Keratinocyte (primary cell): ENCODE data around the gene CCDC185. TPM values are rescaled to one million over a fixed set of nuclear protein-coding genes. Genes with fewer than 3 reads are reported as not detected.

ENCODE experiments used
- DNase-seq: peaks from one replicate; pipeline ENCODE4 v3.0.0-alpha.2; 2011; ENCODE audit warnings: low read depth, missing footprints, low spot score
- FAIRE-seq: peaks from 2 replicates; lab custom pipeline; 2011; peaks lifted over from hg19 to GRCh38; lab: Jason Lieb, UNC
- H2AFZ ChIP-seq: 2 replicates; pipeline ENCODE4 v1.6.0; 2012; ENCODE audit warnings: low read length, control low read depth, inconsistent platforms; ENCODE audit not compliant: control insufficient read depth
- H3K27ac ChIP-seq: 2 replicates; pipeline ENCODE4 v1.5.1; 2011; ENCODE audit warnings: low read length; ENCODE audit not compliant: control insufficient read depth, insufficient read depth
- H3K27me3 ChIP-seq: 3 replicates; pipeline ENCODE4 v1.6.0; 2011; ENCODE audit warnings: low read length; ENCODE audit not compliant: control insufficient read depth, insufficient read depth; ENCODE audit errors: extremely low read depth
- H3K36me3 ChIP-seq, 2 experiments: 2 replicates in 1 of 2; 3 replicates in 1 of 2; pipeline ENCODE4 v1.5.1; 2011; ENCODE audit warnings: low read length in 2 of 2, mild to moderate bottlenecking in 1 of 2; ENCODE audit not compliant: control insufficient read depth in 2 of 2, insufficient read depth in 2 of 2; ENCODE audit errors: extremely low read depth in 1 of 2
- H3K4me1 ChIP-seq: 3 replicates; pipeline ENCODE4 v1.5.1; 2011; ENCODE audit warnings: low read length; ENCODE audit not compliant: control insufficient read depth, insufficient read depth; ENCODE audit errors: extremely low read depth
- H3K4me2 ChIP-seq: 3 replicates; pipeline ENCODE4 v1.6.0; 2011; ENCODE audit warnings: low read depth, low read length; ENCODE audit not compliant: control insufficient read depth, insufficient read depth; ENCODE audit errors: extremely low read depth
- H3K4me3 ChIP-seq, 3 experiments: fragments of 200-600 bp in 1 of 3; sonication (generic) in 1 of 3; 2 replicates in 2 of 3; 3 replicates in 1 of 3; pipeline ENCODE4 v1.5.1; 2011 to 2016; ENCODE audit warnings: low read length in 3 of 3, mild to moderate bottlenecking in 3 of 3, control low read depth in 2 of 3, inconsistent platforms in 1 of 3, low read depth in 1 of 3, mixed read lengths in 1 of 3, mixed run types in 1 of 3, moderate library complexity in 1 of 3; ENCODE audit not compliant: control insufficient read depth in 2 of 3, insufficient read depth in 2 of 3; ENCODE audit errors: extremely low read depth in 1 of 3
- H3K79me2 ChIP-seq: 2 replicates; pipeline ENCODE4 v1.6.0; 2012; ENCODE audit warnings: low read length; ENCODE audit not compliant: control insufficient read depth, insufficient read depth
- H3K9ac ChIP-seq: 3 replicates; pipeline ENCODE4 v1.6.0; 2011; ENCODE audit warnings: low read length; ENCODE audit not compliant: control insufficient read depth, insufficient read depth; ENCODE audit errors: extremely low read depth
- H3K9me1 ChIP-seq: 3 replicates; pipeline ENCODE4 v1.6.0; 2011; ENCODE audit warnings: low read length; ENCODE audit not compliant: control insufficient read depth, insufficient read depth; ENCODE audit errors: extremely low read depth
- H3K9me3 ChIP-seq: 2 replicates; pipeline ENCODE4 v1.5.1; 2012; ENCODE audit warnings: low read depth, low read length; ENCODE audit not compliant: control insufficient read depth
- H4K20me1 ChIP-seq: 3 replicates; pipeline ENCODE4 v1.6.0; 2011; ENCODE audit warnings: low read length; ENCODE audit not compliant: control insufficient read depth, insufficient read depth; ENCODE audit errors: extremely low read depth
- EZH2 ChIP-seq: IDR thresholded peaks from one replicate; pipeline ENCODE4 v1.6.1; 2012; ENCODE audit warnings: inconsistent platforms, mild to moderate bottlenecking, low read length, moderate library complexity
- dilution Hi-C: fragments of 300-500 bp; cut with MboI; formaldehyde crosslinking; loops from one replicate; pipeline ENCODE4 v1.7.0; 2020; ENCODE audit warnings: low sequenced_read_pairs; ENCODE audit not compliant: extremely low pct_ligation_motif_present
- polyA plus RNA-seq, 5 experiments: library from polyadenylated mRNA; depleted of rRNA in 3 of 5; stranded (reverse) in 3 of 5; stranded (forward) in 1 of 5; unstranded in 1 of 5; fragments of >200 nt; gene quantifications; 1 replicate in 1 of 5; 2 replicates in 3 of 5; 3 replicates in 1 of 5; pipeline versions ENCODE4 v1.2.1 to v1.2.3, GENCODE V29; 2011 to 2012; ENCODE audit warnings: missing spikeins in 2 of 5, low read depth in 1 of 5, low replicate concordance in 1 of 5
- TF ChIP-seq, protein P1 (sequence below), 3 experiments: IDR thresholded peaks in 1 of 3; conservative IDR thresholded peaks in 1 of 3; optimal IDR thresholded peaks in 1 of 3; 2 replicates in 2 of 3; 3 replicates in 1 of 3; pipeline versions ENCODE3 to v1.5.1; 2011; ENCODE audit warnings: low read length in 3 of 3, mild to moderate bottlenecking in 3 of 3, moderate library complexity in 2 of 3, control low read depth in 1 of 3, inconsistent platforms in 1 of 3; ENCODE audit not compliant: insufficient read depth in 2 of 3; ENCODE audit errors: extremely low read depth in 1 of 3

CCDC185 gene
- polyA plus RNA-seq, 1 donor (not counting 4 experiments of a cell fraction or from before 2014, with no cell fraction given) = not detected

DNA sequence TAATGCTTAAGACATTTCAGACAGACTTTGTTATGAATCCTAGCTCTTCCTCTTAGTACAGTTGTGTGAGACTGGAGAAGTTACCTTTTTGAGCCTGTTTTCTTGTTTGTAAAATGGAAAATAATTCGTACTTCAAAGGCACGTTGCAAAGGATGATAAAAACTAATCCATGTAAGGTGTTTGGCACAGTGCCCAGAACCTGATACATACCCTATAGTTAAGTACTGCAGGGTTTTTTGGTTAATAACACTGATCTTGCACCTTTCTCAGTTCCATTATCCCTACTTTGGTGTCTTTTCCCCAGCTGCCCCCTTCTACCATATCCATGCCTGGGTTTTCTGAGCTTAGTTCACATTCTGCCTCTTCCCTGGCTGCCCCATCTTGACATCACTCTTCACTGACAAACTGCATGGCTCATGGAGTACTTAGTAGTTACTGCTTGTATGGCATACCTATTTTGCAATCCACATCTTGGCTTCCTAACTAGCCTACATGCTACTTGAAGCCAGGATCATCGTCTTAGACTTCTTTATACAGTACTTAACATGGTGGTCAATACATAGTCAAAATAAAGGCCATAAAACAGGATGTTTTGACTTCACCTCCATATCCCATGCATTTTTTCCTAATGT, 10.1 kb downstream of the CCDC185 start:
- Histone ChIP-seq H3K27ac (no peak overlapping the region), H3K79me2 (no peaks in the 10 kb centered on the region), H3K4me2 (no peak overlapping the region), H3K27me3 (no peaks in the 10 kb centered on the region), H2AFZ (no peak overlapping the region), H3K4me1 (peaks cover 17% of the 10 kb centered on the region), H4K20me1 (no peaks in the 10 kb centered on the region), H3K9me1 (no peaks in the 10 kb centered on the region), H3K36me3 (no peaks in the 10 kb centered on the region), H3K4me3 (no peak overlapping the region), H3K9me3 (no peaks in the 10 kb centered on the region), H3K9ac (no peak overlapping the region)
- FAIRE-seq = peak; percentile 78
- dilution Hi-C loops = no loop called here
- DNase-seq = no peak
- TF ChIP-seq EZH2 = no peak

DNA sequence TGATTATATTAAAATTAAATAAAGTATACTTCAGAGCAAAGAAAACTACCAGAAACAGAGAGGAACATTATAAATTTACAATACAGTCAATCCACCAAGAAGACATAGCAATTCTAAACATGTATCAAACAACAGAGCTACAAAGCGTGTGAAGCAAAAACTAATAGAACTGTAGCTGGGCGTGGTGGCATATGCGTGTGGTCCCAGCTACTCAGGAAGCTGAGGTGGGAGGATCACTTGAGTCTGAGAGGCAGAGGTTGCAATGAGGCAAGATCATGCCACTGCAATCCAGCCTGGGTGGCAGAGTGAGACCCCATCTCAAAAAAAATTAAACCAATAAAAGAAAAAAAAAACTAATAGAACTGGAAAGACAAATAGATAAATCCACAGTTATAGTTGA, 12.3 kb downstream of the CCDC185 start:
- Histone ChIP-seq H3K27me3 (no peaks in the 10 kb centered on the region), H3K9ac (no peak overlapping the region), H3K4me3 (no peak overlapping the region), H2AFZ (no peak overlapping the region), H3K4me1 (peaks cover 17% of the 10 kb centered on the region), H3K4me2 (no peak overlapping the region), H3K36me3 (no peaks in the 10 kb centered on the region), H3K9me3 (no peaks in the 10 kb centered on the region), H4K20me1 (no peaks in the 10 kb centered on the region), H3K79me2 (no peaks in the 10 kb centered on the region), H3K9me1 (no peaks in the 10 kb centered on the region), H3K27ac (no peak overlapping the region)
- TF ChIP-seq, protein P1, sequence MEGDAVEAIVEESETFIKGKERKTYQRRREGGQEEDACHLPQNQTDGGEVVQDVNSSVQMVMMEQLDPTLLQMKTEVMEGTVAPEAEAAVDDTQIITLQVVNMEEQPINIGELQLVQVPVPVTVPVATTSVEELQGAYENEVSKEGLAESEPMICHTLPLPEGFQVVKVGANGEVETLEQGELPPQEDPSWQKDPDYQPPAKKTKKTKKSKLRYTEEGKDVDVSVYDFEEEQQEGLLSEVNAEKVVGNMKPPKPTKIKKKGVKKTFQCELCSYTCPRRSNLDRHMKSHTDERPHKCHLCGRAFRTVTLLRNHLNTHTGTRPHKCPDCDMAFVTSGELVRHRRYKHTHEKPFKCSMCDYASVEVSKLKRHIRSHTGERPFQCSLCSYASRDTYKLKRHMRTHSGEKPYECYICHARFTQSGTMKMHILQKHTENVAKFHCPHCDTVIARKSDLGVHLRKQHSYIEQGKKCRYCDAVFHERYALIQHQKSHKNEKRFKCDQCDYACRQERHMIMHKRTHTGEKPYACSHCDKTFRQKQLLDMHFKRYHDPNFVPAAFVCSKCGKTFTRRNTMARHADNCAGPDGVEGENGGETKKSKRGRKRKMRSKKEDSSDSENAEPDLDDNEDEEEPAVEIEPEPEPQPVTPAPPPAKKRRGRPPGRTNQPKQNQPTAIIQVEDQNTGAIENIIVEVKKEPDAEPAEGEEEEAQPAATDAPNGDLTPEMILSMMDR (optimal IDR thresholded peaks at IDR 0.05 in 1 of 3, IDR thresholded peaks at IDR 0.05 in 1 of 3, conservative IDR thresholded peaks at IDR 0.05 in 1 of 3; ENCODE audit: extremely low read depth in 1 of 3, insufficient read depth in 2 of 3, low read length in 3 of 3) = no peak
- TF ChIP-seq EZH2 = no peak
- dilution Hi-C loops = no loop called here
- FAIRE-seq (no peak), DNase-seq (no peak)

DNA sequence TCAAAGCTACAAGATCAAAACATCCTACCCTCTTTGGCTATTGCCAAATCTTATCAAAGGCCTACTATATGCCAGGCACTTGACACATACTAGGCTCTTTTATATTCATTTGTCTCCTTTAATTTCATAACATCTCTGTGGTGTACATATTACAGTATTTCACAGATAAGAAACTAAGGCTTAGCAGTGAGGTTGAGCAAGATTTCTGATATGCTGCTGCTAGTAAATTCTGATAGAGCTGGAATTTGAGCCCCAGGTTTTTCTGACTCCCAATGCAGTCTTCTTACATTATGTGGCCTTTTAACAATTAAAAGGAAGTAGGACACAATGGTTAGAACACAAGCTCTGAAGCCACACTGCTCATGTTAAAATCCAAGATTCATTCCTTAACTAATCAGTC, 16.8 kb downstream of the CCDC185 start:
- DNase-seq = no peak
- TF ChIP-seq, protein P1 (optimal IDR thresholded peaks at IDR 0.05 in 1 of 3, IDR thresholded peaks at IDR 0.05 in 1 of 3, conservative IDR thresholded peaks at IDR 0.05 in 1 of 3; ENCODE audit: extremely low read depth in 1 of 3, insufficient read depth in 2 of 3, low read length in 3 of 3) = no peak
- no peak for TF ChIP-seq EZH2
- Histone ChIP-seq H3K27me3 (no peaks in the 10 kb centered on the region), H3K79me2 (no peaks in the 10 kb centered on the region), H4K20me1 (no peaks in the 10 kb centered on the region), H3K4me1 (no peaks in the 10 kb centered on the region), H3K36me3 (no peaks in the 10 kb centered on the region), H3K9me1 (no peaks in the 10 kb centered on the region), H3K27ac (no peak overlapping the region), H3K4me3 (no peak overlapping the region), H3K9me3 (no peaks in the 10 kb centered on the region), H3K4me2 (no peak overlapping the region), H3K9ac (no peak overlapping the region), H2AFZ (no peak overlapping the region)
- dilution Hi-C loops = no loop called here
- peak; percentile 51 for FAIRE-seq
